DND-41 (cell line): ENCODE data around the gene POU6F2.

ENCODE experiments used
- ATAC-seq: fragments of 200-7000 bp; cut with Tn5 transposase; 3 replicates; pipeline ENCODE4 v1.9.1; 2021; ENCODE audit warnings: low read depth; ENCODE audit not compliant: insufficient read depth
- DNase-seq: peaks from one replicate; pipeline ENCODE4 v3.0.0-alpha.2; 2020
- H2AFZ ChIP-seq: 2 replicates; pipeline ENCODE4 v1.6.0; 2012; ENCODE audit warnings: low read depth, low read length
- H3K27ac ChIP-seq: 2 replicates; pipeline ENCODE4 v1.5.1; 2012; ENCODE audit warnings: low read length, inconsistent platforms
- H3K27me3 ChIP-seq: fragments of 200-600 bp; sonication (generic); 2 replicates; pipeline ENCODE4 v1.6.0; 2012; ENCODE audit warnings: low read length, mild to moderate bottlenecking, inconsistent platforms; ENCODE audit not compliant: insufficient read depth, poor library complexity
- H3K36me3 ChIP-seq: 2 replicates; pipeline ENCODE4 v1.5.1; 2012; ENCODE audit warnings: low read length, inconsistent platforms; ENCODE audit not compliant: insufficient read depth
- H3K4me1 ChIP-seq: 2 replicates; pipeline ENCODE4 v1.5.1; 2012; ENCODE audit warnings: mild to moderate bottlenecking, low read length; ENCODE audit not compliant: insufficient read depth
- H3K4me2 ChIP-seq: 2 replicates; pipeline ENCODE4 v1.6.0; 2012; ENCODE audit warnings: mild to moderate bottlenecking, moderate library complexity, low read length, inconsistent platforms; ENCODE audit not compliant: insufficient read depth
- H3K4me3 ChIP-seq, 2 experiments: fragments of 200-600 bp in 1 of 2; shearing (Covaris generic) in 1 of 2; 2 replicates each; pipeline ENCODE4 v1.5.1; 2012 to 2016; ENCODE audit warnings: inconsistent platforms in 2 of 2, low read length in 2 of 2, mild to moderate bottlenecking in 2 of 2, low read depth in 1 of 2, moderate library complexity in 1 of 2
- H3K79me2 ChIP-seq: 2 replicates; pipeline ENCODE4 v1.6.0; 2012; ENCODE audit warnings: low read length, inconsistent platforms; ENCODE audit not compliant: insufficient read depth
- H3K9ac ChIP-seq: 2 replicates; pipeline ENCODE4 v1.6.0; 2012; ENCODE audit warnings: low read depth, mild to moderate bottlenecking, inconsistent platforms, low read length, moderate library complexity
- H3K9me3 ChIP-seq: 2 replicates; pipeline ENCODE4 v1.5.1; 2012; ENCODE audit warnings: low read length, moderate library complexity, mild to moderate bottlenecking, inconsistent platforms; ENCODE audit not compliant: insufficient read depth, severe bottlenecking
- H4K20me1 ChIP-seq: 2 replicates; pipeline ENCODE4 v1.6.0; 2012; ENCODE audit warnings: low read length; ENCODE audit not compliant: insufficient read depth
- EZH2 ChIP-seq: IDR thresholded peaks from 3 replicates; pipeline ENCODE4 v1.6.1; 2012; ENCODE audit warnings: borderline replicate concordance, low read depth, mild to moderate bottlenecking, moderate library complexity, low read length, inconsistent platforms; ENCODE audit not compliant: severe bottlenecking
- TF ChIP-seq, protein P1 (sequence below): IDR thresholded peaks from 2 replicates; pipeline ENCODE4 v1.5.1; 2012; ENCODE audit warnings: borderline replicate concordance, low read length, moderate library complexity, mild to moderate bottlenecking; ENCODE audit not compliant: poor library complexity, severe bottlenecking; ENCODE audit errors: extremely low read depth

Gene POU6F2

GRCh38 chr7:39430441-39430840, 452.7 kb downstream of the POU6F2 start:
- Histone ChIP-seq H3K27me3 (no peaks in the 10 kb centered on the region), H3K4me1 (no peaks in the 10 kb centered on the region), H2AFZ (no peak overlapping the region), H3K79me2 (no peaks in the 10 kb centered on the region), H3K4me2 (no peak overlapping the region), H3K9me3 (no peaks in the 10 kb centered on the region), H3K36me3 (no peaks in the 10 kb centered on the region), H3K9ac (no peak overlapping the region), H3K27ac (no peak overlapping the region), H3K4me3 (no peak overlapping the region), H4K20me1 (no peaks in the 10 kb centered on the region)
- ATAC-seq = no peak
- TF ChIP-seq EZH2 = no peak
- TF ChIP-seq, protein P1, sequence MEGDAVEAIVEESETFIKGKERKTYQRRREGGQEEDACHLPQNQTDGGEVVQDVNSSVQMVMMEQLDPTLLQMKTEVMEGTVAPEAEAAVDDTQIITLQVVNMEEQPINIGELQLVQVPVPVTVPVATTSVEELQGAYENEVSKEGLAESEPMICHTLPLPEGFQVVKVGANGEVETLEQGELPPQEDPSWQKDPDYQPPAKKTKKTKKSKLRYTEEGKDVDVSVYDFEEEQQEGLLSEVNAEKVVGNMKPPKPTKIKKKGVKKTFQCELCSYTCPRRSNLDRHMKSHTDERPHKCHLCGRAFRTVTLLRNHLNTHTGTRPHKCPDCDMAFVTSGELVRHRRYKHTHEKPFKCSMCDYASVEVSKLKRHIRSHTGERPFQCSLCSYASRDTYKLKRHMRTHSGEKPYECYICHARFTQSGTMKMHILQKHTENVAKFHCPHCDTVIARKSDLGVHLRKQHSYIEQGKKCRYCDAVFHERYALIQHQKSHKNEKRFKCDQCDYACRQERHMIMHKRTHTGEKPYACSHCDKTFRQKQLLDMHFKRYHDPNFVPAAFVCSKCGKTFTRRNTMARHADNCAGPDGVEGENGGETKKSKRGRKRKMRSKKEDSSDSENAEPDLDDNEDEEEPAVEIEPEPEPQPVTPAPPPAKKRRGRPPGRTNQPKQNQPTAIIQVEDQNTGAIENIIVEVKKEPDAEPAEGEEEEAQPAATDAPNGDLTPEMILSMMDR = no peak
- DNase-seq = no peak

DNA sequence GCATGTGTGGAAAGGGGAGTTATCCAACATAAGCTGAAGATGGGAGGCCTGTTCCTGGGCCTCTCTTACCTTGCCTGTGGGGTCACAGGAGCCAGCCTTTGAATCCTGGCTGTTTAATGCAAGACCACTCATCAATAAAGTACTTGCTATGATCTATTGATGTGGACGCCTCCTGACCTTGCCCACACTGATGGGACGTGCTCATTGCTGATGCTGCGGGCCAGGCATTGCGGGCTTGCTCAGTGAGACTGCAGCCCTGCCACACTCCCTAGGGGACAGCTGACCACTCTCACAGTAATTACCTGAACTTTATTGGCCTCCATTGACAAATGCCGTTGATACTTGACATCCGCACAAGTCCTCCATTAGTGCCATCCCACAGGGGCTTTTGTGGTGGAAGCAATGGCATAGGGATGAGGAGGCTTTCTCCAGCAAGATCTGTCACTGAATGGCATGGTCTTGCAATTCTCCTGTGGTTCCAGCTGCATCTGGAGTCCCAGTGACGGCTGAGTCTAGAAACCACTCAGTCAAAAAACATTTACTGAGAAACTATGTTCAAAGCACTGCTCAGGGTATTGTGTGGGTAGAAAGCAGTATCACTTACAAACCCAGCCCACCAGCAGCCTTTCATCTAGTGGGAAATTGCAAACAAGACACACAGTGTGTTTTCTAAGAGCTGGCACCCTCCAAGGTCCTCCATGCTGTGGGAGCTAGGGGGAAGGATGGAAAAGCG, 453.4 kb downstream of the POU6F2 start:
- Histone ChIP-seq H3K4me2 (no peak overlapping the region), H3K79me2 (no peaks in the 10 kb centered on the region), H3K9ac (no peak overlapping the region), H4K20me1 (no peaks in the 10 kb centered on the region), H3K9me3 (no peaks in the 10 kb centered on the region), H3K4me3 (no peak overlapping the region), H3K27me3 (no peaks in the 10 kb centered on the region), H2AFZ (no peak overlapping the region), H3K36me3 (no peaks in the 10 kb centered on the region), H3K4me1 (no peaks in the 10 kb centered on the region), H3K27ac (no peak overlapping the region)
- ATAC-seq = no peak
- no peak for DNase-seq
- TF ChIP-seq EZH2 = no peak
- TF ChIP-seq, protein P1 = no peak

- no peaks in the 10 kb centered on the region for H3K79me2 ChIP-seq
- no peaks in the 10 kb centered on the region for H3K9me3 ChIP-seq
- no peak overlapping the region for H2AFZ ChIP-seq
- ATAC-seq = no peak
- no peak overlapping the region for H3K27ac ChIP-seq
- H4K20me1 ChIP-seq = no peaks in the 10 kb centered on the region
- no peak overlapping the region for H3K4me3 ChIP-seq
- H3K27me3 ChIP-seq = no peaks in the 10 kb centered on the region
- no peaks in the 10 kb centered on the region for H3K36me3 ChIP-seq
- H3K4me1 ChIP-seq = no peaks in the 10 kb centered on the region
- no peak for DNase-seq
- H3K4me2 ChIP-seq = no peak overlapping the region
- H3K9ac ChIP-seq = no peak overlapping the region
- TF ChIP-seq EZH2 = no peak
- TF ChIP-seq, protein P1 = no peak
Measured at GRCh38 chr7:39432368-39432767, 454.7 kb downstream of the POU6F2 start.
